ENCODE measurements around the gene C1QTNF8.

The C1QTNF8 gene

GRCh38 chr16:1127101-1127500 is 31.1 kb upstream of the C1QTNF8 start:
- no peak for DNase-seq

- no peak for DNase-seq
These were observed 30.5 kb upstream of the C1QTNF8 start for GRCh38 chr16:1126586-1126985.

GRCh38 chr16:1126044-1126443 is 30.0 kb upstream of the C1QTNF8 start:
- DNase-seq: no peak

- no peak for DNase-seq
These were observed 29.4 kb upstream of the C1QTNF8 start for GRCh38 chr16:1125471-1125870.

GRCh38 chr16:1124795-1125194 is 28.8 kb upstream of the C1QTNF8 start:
- DNase-seq: no peak

- no peak for DNase-seq
These were observed 28.2 kb upstream of the C1QTNF8 start for GRCh38 chr16:1124291-1124690.

DNA sequence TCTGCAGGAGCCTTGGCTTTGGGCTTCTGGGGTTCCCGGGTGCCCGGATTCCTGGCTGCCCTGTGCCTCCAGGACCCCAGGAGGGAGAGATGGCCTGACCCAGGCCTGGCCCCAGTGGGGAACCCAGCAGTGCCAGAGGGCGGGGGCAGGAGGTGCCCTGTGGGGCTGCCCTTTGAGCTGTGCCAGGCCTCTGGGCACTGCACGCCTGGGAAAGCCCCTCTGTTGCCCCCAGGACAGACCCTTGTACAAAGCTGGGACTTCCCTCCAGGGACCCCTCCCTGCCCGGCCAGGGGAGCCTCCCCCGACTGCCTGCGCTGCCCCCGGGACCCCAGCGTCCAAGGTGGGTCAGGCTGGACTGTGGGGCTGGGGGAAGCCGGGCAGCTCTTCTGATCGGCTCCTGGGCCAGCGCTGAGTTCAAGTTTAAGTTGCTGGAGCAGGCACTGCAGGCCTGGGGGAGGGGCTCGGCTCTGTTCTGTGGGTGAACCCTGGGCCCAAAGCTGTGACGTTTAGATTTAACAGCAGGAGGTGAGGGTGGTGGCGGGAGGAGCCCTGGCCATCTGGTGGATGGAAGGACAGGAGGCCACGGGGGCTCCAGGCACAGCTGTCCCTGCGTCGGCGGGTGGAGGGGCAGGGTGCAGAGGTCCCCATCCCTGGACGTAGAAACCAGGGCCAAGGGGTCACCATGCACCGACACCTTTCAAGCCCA is 27.6 kb upstream of the C1QTNF8 start:
- DNase-seq: no peak

- no peak for DNase-seq
These were observed 26.3 kb upstream of the C1QTNF8 start for GRCh38 chr16:1122398-1122765.

DNA sequence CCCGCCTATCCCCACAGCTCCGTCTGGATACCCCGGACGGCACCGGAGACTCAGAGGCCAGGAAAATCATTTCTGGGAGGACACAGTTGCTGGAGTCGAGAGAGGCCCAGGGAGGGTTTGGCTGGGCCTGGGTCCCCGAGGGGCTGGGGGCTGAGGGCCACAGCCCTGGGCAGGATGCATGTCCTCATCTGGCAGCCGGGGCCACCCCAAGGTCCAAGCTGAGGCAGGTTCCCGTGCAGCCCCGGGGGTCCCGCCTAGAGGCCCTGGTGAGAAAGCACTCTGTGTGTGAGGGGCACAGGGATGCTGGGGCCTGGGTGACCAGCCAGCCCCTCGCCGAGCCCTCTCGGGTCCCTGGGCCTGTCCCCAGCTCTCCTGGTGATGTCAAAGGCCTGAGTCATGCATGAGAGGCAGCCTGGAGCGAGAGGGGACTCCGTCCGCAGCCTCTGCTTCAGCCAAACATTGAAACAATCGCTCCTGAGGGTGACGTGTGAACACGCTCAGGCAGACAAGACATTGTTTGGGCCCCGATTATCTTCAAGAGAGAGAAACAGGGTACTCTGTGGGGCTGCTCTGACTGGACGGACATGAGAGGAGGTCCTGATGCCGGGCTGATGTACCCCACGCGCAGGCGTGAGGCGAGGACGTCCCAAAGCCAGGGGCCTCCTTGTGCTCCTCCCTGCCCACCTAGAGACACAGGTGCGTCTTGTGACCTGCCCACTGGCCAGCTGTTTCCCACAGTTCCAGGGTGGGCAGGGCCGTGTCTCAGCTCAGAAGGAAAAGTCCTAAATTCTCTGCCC is 25.8 kb upstream of the C1QTNF8 start:
- DNase-seq: no peak

GRCh38 chr16:1121009-1121408 is 25.0 kb upstream of the C1QTNF8 start:
- no peak for DNase-seq

DNA sequence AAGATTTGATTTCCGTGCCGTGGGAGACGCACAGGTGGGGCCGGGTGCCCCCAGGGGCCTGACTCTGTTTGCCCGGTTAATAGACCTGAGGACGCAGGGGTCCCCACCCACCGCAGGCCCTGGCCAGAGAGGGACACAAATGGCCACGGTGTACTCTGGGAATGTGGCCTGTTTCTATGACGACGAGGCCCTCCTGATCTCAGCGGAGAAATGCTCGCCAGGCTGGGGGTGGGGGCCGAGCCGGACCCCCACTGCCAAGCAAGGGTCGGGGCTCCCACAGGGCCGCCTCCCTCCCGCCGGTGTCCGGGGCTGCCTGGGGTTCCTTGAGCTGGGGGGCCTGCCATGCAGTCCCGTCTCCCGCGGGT is 24.5 kb upstream of the C1QTNF8 start:
- DNase-seq: no peak

DNA sequence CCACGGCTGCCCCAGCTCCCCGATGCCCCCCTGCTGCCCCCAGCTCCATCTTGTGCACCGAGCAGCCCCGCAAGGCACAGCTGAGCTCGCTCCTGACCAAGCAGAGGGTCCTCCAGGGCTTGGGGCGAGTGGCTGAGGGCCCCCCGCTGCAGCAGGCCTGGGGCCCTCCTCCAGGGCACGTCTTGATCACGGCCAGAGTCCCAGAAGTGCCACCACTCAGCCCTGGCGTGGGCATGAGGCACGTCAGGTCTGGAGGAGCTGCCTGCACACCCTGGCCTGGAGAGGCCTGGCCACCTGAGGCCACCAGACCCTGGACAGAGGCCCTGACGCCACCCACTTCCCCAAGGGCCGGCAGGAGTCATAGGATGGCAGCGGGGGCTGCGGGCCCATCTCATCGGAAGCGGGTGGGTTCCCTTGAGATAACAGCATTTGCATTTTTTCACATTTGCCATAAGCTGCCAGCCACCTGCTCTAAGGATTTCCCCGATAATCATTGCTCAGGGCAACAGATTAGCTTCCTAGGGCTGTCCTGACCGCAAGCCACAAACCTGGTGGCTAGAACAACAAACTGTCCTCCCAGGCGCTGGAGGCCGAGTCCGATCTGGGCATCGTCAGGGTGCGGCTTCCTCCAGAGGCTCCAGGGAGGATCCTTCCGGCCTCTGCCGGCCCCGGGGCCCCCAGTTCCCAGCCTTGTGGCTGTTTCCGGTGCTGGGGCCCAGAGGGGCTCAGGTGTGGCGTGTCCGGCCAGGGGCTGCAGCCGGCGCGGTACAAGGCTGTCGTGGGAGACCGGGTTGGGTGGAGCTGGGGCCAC is 23.9 kb upstream of the C1QTNF8 start:
- DNase-seq: no peak

DNA sequence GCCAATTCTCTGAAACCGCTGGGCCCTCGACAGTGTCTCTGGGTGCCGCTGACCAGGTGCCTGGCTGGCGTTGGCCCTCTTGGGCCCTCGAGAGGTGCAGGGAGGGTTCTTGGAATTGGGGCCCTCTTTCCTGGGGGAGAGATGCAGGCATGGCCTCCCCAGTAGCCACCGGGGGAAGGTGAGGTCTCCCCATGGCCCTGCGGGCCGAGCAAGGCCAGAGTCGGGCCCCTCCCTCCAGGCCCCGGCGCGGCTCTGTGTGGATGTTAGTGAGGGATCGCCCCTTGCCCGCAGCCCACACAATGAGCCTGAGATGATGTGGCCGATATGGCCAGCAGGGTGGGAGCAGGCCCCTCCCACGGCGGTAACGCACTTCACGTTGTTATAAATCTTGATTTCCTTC is 23.1 kb upstream of the C1QTNF8 start:
- no peak for DNase-seq

DNA sequence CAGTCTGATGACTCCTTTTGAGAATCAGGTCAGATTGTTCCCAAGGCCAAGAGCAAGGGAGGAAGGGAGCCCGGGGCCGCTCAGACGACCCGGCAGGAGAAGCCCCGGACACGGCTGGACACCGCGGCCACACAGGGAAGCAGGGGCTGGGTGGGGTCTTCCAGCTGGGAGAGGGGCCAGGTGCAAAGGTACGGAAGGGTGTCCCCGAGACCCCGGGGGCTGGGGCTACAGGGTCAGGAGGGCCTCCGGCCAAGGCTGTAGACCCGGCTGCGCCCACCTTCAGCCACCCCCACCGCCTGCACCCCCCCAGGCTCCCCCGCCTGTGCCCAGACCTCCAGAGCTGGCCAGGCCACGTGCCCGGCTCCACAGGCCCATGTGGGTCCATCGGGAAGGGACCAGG is 21.9 kb upstream of the C1QTNF8 start:
- no peak for DNase-seq

GRCh38 chr16:1117176-1117900 is 21.3 kb upstream of the C1QTNF8 start:
- DNase-seq: no peak

DNA sequence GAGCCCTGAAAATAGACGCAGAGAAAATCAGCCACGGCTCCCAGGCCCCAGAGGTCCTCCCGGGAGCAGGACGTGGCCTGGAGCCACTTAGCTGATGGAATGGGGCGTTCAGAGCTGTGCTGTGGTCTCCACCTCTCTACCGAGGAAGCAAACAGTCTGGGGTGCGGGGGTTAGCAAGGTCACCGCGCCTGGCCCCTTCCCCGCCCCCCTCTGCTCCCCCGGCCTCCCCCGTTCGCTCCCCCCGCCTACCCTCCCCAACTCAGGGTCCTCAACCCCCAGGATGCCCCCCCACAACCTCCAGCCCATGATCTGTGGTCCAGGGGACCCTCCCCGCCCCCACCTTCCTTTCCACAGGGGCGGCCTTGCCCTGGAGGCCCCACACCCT is 20.6 kb upstream of the C1QTNF8 start:
- DNase-seq: no peak

DNA sequence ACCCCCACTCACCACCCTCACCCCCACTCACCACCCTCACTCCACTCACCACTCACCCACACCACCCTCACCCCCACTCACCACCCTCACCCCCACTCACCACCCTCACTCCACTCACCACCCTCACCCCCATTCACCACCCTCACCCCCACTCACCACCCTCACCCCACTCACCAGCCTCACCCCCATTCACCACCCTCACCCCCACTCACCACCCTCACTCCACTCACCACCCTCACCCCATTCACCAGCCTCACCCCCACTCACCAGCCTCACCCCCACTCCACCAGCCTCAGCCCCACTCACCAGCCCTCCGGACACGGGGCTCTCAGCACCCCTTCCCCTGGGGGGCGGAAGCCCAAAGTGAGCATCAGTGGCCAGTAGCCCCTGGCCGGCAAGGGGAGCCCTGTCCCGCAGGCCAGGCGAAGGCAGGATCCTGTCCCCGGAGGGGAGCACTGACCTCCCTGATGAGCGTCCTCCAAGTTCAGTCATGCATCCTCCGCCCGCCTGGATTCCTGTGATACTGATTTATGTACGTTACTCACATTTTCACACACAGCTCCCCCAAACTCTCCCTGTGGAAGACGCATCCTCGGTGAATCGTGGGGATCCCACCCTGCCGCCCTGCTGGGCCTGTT is 18.0 kb upstream of the C1QTNF8 start:
- no peak for DNase-seq

DNA sequence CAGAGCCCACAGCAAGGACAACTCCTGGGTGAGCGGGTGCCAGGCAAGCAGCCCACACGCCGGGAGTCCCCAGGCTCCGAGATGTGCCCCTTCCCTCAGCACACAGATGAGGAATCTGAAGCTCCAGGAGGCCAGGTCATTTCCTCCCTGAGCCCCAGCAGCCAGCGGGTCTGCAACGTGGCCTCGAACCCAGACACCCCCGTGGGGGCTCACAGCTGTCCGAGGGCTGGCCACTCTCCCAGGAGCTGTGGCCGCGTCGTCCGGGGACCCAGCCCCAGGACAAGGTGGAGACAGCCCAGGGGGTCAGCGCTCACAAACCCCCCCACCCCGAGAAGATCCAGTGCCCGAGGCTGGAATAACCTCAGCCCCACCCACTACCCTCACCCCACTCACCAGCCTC is 17.4 kb upstream of the C1QTNF8 start:
- DNase-seq: no peak

DNA sequence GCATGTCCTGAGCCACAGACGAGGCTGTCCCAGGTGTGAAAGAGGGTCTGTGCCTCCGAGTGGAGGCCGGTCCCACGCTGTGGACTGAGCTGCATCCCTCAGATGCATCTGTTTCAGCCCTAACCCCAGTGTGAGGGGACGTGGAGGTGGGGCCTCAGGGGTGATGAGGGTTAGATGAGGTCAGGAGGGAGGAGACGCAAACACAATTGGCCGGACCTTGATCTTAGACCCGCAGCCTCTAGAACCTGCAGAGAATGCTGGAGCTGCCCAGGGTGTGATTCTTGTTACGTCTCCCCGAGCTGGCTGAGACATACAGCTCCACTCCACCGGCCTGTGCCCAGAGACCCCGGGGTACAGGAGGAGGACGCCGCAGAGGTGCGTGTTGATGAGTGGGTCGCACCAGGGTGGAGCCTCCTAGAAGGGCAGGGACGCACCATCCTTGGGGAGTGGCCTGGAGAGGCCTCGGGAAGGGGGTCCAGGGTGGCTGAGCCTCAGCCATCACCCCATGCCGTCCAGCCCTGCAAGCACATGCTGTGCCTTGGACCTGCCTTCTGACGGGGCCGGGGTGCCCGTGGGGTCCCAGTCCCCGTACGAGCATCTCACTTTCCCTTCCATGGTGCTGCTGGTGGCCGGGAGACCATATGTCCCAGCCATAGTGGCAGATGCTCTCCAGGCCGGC is 16.6 kb upstream of the C1QTNF8 start:
- no peak for DNase-seq

- no peak for DNase-seq
These were observed 13.6 kb upstream of the C1QTNF8 start for GRCh38 chr16:1109648-1110047.

GRCh38 chr16:1108299-1109252 is 12.5 kb upstream of the C1QTNF8 start:
- DNase-seq: no peak
